ENCODE data around the gene CDC42EP5.

CDC42EP5 gene

DNA sequence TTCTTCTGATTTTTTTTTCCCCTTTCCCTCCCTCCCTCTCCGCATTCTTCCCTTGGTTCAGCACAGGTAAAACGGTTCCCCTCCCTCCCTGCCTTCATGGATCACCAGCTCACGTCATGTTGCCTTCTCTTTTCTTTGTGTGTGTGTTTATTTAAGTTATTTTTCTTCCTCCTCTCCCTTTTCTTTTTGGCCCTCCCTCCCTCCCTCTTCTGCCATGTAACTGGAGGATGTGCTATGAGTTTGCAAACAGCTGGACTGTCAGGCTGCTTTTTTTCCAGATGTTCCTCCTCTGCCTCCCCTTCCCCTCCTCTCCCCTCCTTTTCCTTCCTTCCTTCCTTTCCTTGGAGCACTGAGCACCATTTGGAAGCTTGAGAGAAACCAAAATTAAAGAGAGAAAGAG is 11.5 kb downstream of the CDC42EP5 start:
- H3K4me3 ChIP-seq (ENCODE audit: low read depth, low read length) = no peak overlapping the region
- H3K27me3 ChIP-seq (ENCODE audit: control insufficient read depth, insufficient read depth, low read length) = 0 out of 2 replicates have a peak, but pooled peaks cover 4% of the 10 kb centered on the region
- H3K9ac ChIP-seq (ENCODE audit: low read depth, low read length) = no peak overlapping the region
- no peaks in the 10 kb centered on the region for H3K9me3 ChIP-seq (ENCODE audit: control insufficient read depth, insufficient read depth, low read length)
- H3K4me1 ChIP-seq (ENCODE audit: control insufficient read depth, insufficient read depth, low read length) = no peaks in the 10 kb centered on the region
- H3K27ac ChIP-seq (ENCODE audit: low read depth, low read length) = no peak overlapping the region
- H3K36me3 ChIP-seq (ENCODE audit: control insufficient read depth, insufficient read depth, low read length) = peaks cover 53% of the 10 kb centered on the region

DNA sequence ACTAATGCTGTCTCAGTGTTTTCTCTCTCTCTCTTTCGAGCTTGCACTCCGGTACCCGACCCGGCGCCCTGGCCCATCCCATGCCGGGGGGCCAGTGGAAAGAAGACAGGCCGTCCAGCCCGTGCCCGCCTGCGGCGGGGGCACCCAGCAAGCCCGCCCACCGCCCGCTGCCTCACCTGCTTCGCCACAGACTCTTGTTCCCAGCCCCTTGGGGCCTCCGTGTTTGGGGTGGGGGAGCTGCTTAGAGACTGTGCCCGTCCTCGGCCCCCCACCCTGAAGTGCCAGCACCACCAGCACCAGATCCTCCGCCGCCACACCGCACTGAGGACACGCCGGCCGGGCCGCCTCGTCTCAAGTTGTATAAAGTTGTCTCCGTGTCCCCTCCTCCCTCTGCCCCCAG is 11.9 kb downstream of the CDC42EP5 start:
- no peak overlapping the region for H3K27ac ChIP-seq (ENCODE audit: low read depth, low read length)
- H3K9me3 ChIP-seq (ENCODE audit: control insufficient read depth, insufficient read depth, low read length) = no peaks in the 10 kb centered on the region
- no peak overlapping the region for H3K9ac ChIP-seq (ENCODE audit: low read depth, low read length)
- H3K27me3 ChIP-seq (ENCODE audit: control insufficient read depth, insufficient read depth, low read length) = 0 out of 2 replicates have a peak, but pooled peaks cover 1% of the 10 kb centered on the region
- no peak overlapping the region for H3K4me3 ChIP-seq (ENCODE audit: low read depth, low read length)
- H3K4me1 ChIP-seq (ENCODE audit: control insufficient read depth, insufficient read depth, low read length) = no peaks in the 10 kb centered on the region
- peaks cover 57% of the 10 kb centered on the region for H3K36me3 ChIP-seq (ENCODE audit: control insufficient read depth, insufficient read depth, low read length)

DNA sequence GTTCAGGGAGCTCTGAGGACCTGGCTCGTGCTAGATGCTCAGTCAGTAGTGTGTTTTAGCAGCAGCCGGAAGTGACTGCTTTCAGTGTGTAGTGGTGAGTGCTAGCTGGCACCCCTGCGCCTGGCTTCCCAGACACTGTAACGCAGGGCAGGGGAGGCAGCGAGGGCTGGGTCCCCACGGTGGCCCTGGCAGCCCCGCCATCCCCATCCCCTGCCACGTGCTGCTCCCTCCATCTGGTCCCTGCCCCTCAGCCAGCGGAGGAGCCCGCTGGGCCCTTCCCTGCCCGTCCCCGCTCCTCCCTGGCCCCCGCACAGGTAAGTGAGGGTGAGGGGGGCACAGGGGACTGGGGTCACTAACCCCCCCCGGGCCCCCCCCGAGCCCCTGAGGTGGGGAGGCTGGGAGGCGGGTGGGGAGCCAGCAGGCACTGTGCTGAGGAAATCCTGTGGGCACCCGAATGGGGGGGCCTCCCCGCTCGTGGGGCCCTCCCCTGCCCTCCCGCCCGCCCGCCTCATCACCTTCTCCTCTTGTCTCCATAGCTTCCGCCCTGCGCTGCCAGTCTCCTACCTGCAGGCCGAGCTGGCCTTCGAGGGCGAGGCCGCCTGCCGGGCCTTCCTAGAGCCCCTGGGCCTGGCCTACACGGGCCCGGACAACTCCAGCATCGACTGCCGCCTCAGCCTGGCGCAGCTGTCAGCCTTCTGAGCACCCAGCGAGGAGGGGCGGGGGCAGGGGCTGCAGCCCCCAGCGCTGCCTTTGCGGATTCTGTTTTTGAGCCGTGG is 12.7 kb downstream of the CDC42EP5 start:
- no peak overlapping the region for H3K4me3 ChIP-seq (ENCODE audit: low read depth, low read length)
- H3K27ac ChIP-seq (ENCODE audit: low read depth, low read length) = no peak overlapping the region
- no peaks in the 10 kb centered on the region for H3K4me1 ChIP-seq (ENCODE audit: control insufficient read depth, insufficient read depth, low read length)
- H3K9ac ChIP-seq (ENCODE audit: low read depth, low read length) = no peak overlapping the region
- H3K9me3 ChIP-seq (ENCODE audit: control insufficient read depth, insufficient read depth, low read length) = no peaks in the 10 kb centered on the region
- H3K27me3 ChIP-seq (ENCODE audit: control insufficient read depth, insufficient read depth, low read length) = no peaks in the 10 kb centered on the region
- H3K36me3 ChIP-seq (ENCODE audit: control insufficient read depth, insufficient read depth, low read length) = peaks cover 65% of the 10 kb centered on the region

DNA sequence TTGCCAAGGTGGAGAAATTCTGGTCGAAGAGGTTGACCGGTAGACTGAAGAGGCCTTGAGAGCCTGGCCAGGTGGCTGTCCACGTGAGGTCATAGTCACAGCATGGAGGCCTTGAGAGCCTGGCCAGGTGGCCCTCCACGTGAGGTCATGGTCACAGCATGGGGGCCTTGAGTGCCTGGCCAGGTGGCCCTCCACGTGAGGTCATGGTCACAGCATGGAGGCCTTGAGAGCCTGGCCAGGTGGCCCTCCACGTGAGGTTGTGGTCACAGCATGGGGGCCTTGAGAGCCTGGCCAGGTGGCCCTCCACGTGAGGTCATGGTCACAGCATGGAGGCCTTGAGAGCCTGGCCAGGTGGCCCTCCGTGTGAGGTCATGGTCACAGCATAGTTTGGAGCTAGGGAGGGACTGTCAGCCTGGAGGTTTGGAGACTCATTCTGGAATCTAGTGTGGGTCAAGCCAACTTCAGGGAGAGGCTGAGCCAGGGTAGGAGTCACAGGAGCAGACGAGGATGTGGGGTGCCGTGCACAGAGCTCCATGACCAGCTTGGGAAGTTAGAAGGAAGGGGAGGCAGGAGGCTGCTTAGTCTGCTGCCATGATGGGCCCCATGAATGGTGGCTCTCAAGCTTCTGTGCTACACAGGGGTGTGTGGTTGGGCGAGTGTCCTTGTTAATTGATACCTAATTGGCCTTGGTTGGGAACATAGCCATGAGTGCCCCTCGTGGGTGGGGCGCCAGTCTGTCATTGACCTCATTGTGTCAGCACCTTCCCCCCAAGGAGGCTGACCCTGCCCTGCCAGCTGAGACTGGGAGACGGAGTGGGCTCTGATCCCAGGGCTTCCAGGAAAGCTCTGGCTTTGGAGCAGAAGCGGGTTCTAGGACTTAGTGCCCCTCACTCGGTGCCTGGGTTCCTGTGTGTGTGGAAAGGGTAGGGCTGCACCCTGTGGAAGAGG is 13.5 kb downstream of the CDC42EP5 start:
- H3K9me3 ChIP-seq (ENCODE audit: control insufficient read depth, insufficient read depth, low read length) = no peaks in the 10 kb centered on the region
- H3K27ac ChIP-seq (ENCODE audit: low read depth, low read length) = no peak overlapping the region
- H3K4me3 ChIP-seq (ENCODE audit: low read depth, low read length) = no peak overlapping the region
- no peaks in the 10 kb centered on the region for H3K4me1 ChIP-seq (ENCODE audit: control insufficient read depth, insufficient read depth, low read length)
- H3K27me3 ChIP-seq (ENCODE audit: control insufficient read depth, insufficient read depth, low read length) = no peaks in the 10 kb centered on the region
- H3K9ac ChIP-seq (ENCODE audit: low read depth, low read length) = no peak overlapping the region
- H3K36me3 ChIP-seq (ENCODE audit: control insufficient read depth, insufficient read depth, low read length) = peaks cover 74% of the 10 kb centered on the region

DNA sequence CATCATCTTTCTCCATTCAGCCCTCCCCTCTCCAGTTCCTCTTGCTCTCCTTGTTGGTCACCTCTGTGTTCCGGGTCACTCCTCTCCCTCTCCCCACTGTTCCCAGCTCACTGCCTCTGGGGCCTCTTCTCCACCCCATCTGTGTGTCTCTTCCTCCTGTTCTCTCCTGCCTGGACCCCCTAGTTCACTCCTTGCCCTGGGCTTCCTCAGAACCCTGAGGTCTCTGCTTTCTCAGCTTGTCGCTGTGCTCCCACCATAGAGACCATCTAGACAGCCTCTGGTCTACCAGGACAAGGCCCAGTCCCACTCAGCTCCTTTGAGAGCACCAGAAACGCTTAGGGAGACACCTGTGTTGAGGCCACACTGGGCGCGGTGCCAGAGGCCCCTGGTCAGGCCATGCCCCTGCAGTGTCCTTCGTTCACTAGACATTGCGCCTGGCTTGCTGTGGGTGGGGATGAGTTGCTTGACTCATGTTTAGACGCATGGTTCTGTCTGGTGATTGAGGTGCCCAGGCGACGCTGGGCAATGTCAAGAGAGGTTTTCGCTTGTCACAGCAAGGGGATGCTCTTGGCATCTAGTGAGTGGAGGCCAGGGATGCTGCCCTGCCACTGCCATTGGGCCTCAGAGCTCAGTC is 14.3 kb downstream of the CDC42EP5 start:
- H3K36me3 ChIP-seq (ENCODE audit: control insufficient read depth, insufficient read depth, low read length) = peaks cover 82% of the 10 kb centered on the region

DNA sequence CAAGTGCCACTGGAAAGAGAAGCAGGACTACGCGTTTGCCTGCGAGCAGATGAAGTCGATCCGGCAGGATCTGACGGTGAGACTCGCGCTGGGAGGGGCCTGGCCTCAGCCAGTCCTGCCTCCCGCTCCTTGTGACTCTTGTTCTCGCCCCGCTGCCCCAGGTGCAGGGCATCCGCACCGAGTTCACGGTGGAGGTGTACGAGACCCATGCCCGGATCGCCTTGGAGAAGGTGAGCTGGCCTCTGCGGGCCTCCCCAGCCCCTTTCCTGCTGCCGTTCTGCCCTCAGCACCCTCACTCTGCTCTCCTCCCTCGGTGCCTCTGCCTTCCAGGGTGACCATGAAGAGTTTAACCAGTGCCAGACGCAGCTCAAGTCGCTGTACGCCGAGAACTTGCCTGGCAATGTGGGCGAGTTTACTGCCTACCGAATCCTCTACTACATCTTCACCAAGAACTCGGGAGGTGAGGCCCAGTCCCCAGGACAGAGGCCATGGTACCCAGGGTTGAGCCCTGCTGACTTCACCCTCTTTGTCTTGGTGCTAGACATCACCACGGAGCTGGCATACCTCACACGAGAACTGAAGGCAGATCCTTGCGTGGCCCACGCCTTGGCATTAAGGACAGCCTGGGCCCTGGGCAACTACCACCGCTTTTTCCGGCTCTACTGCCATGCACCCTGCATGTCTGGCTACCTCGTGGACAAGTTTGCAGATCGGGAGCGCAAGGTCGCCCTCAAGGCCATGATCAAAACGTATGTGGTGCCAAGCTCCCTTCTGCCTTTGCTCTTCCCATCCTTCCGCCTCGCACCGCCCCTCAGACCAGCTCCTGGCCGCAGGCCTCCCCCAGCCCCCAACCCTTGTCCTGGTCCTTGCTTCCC is 15.1 kb downstream of the CDC42EP5 start:
- Histone ChIP-seq H3K4me1 (ENCODE audit: control insufficient read depth, insufficient read depth, low read length) (no peaks in the 10 kb centered on the region), H3K36me3 (ENCODE audit: control insufficient read depth, insufficient read depth, low read length) (peaks cover 89% of the 10 kb centered on the region), H3K9me3 (ENCODE audit: control insufficient read depth, insufficient read depth, low read length) (no peaks in the 10 kb centered on the region), H3K4me3 (ENCODE audit: low read depth, low read length) (no peak overlapping the region), H3K27ac (ENCODE audit: low read depth, low read length) (no peak overlapping the region), H3K27me3 (ENCODE audit: control insufficient read depth, insufficient read depth, low read length) (no peaks in the 10 kb centered on the region), H3K9ac (ENCODE audit: low read depth, low read length) (no peak overlapping the region)

More for the DNA sequence above, 14.3 kb downstream of the CDC42EP5 start:
- Histone ChIP-seq H3K4me1 (ENCODE audit: control insufficient read depth, insufficient read depth, low read length) (no peaks in the 10 kb centered on the region), H3K4me3 (ENCODE audit: low read depth, low read length) (no peak overlapping the region), H3K9ac (ENCODE audit: low read depth, low read length) (no peak overlapping the region), H3K9me3 (ENCODE audit: control insufficient read depth, insufficient read depth, low read length) (no peaks in the 10 kb centered on the region), H3K27me3 (ENCODE audit: control insufficient read depth, insufficient read depth, low read length) (no peaks in the 10 kb centered on the region), H3K27ac (ENCODE audit: low read depth, low read length) (no peak overlapping the region)

DNA sequence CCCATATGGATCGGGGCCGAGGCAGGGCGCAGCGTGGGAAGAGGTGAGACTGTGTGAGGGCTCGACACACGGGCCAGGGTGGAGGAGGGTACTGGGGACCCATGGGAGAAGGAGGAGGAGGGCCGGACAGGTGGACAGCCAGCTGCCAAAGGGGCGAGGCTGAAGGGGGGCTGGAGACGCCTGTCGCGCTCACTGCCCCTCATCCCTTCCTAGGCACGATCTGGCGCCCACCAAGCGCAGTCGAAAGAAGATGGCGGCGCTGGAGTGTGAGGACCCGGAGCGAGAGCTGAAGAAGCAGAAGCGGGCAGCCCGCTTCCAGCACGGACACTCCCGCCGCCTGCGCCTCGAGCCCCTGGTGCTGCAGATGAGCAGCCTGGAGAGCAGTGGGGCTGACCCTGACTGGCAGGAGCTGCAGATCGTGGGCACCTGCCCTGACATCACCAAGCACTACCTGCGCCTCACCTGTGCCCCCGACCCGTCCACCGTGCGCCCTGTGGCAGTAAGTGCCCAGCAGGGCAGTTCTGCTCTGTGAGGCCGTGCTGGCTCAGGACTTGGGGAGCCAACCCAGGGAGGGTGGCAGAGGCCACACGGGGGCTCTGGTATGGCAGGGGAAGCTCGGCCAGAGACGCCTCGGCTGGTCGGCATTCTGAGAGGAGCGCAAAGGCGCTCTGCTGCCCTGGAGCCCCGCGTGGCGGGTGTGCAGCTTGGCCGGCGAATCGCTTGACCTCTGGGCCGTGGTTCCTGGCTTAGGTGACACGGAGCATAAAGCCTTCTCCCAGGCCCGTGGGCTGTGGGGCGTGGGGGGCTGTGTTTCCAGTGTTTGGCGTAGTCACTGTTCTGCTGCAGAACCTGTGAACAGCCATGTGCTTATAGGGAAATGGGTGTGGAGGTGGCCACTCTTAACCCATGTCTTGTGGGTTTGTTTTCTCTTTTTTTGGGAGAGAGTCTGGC is 16.4 kb downstream of the CDC42EP5 start:
- H3K9ac ChIP-seq (ENCODE audit: low read depth, low read length) = no peak overlapping the region
- peaks cover 97% of the 10 kb centered on the region for H3K36me3 ChIP-seq (ENCODE audit: control insufficient read depth, insufficient read depth, low read length)
- no peaks in the 10 kb centered on the region for H3K4me1 ChIP-seq (ENCODE audit: control insufficient read depth, insufficient read depth, low read length)
- H3K27me3 ChIP-seq (ENCODE audit: control insufficient read depth, insufficient read depth, low read length) = no peaks in the 10 kb centered on the region
- no peaks in the 10 kb centered on the region for H3K9me3 ChIP-seq (ENCODE audit: control insufficient read depth, insufficient read depth, low read length)
- H3K27ac ChIP-seq (ENCODE audit: low read depth, low read length) = no peak overlapping the region
- no peak overlapping the region for H3K4me3 ChIP-seq (ENCODE audit: low read depth, low read length)

DNA sequence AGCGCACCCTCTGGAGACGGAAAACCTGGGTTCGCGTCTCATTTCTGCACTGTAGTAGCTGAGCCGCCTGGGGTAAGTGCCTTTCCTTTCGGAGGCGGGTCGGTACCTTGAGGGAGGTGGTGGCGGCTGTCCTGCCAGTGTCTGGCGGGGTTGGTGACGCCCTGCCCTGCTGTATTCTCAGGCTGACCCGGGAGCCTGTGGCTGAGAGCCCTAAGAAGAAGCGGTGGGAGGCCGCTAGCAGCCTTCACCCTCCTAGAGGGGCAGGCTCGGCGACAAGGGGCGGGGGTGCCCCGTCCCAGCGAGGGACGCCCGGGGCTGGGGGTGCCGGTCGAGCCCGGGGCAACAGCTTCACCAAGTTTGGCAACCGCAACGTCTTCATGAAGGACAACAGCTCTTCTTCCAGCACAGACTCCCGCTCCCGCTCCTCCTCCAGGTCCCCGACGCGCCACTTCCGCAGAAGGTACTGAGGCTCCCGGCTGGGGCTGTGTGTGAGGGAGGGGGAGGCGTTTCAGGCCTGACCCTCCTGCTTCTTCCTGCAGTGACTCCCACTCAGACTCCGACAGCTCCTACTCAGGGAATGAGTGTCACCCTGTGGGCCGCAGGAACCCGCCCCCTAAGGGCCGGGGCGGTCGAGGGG is 17.2 kb downstream of the CDC42EP5 start:
- H3K9ac ChIP-seq (ENCODE audit: low read depth, low read length) = no peak overlapping the region
- H3K4me3 ChIP-seq (ENCODE audit: low read depth, low read length) = no peak overlapping the region
- peaks cover 97% of the 10 kb centered on the region for H3K36me3 ChIP-seq (ENCODE audit: control insufficient read depth, insufficient read depth, low read length)
- no peaks in the 10 kb centered on the region for H3K9me3 ChIP-seq (ENCODE audit: control insufficient read depth, insufficient read depth, low read length)
- no peak overlapping the region for H3K27ac ChIP-seq (ENCODE audit: low read depth, low read length)
- H3K4me1 ChIP-seq (ENCODE audit: control insufficient read depth, insufficient read depth, low read length) = no peaks in the 10 kb centered on the region
- H3K27me3 ChIP-seq (ENCODE audit: control insufficient read depth, insufficient read depth, low read length) = no peaks in the 10 kb centered on the region

DNA sequence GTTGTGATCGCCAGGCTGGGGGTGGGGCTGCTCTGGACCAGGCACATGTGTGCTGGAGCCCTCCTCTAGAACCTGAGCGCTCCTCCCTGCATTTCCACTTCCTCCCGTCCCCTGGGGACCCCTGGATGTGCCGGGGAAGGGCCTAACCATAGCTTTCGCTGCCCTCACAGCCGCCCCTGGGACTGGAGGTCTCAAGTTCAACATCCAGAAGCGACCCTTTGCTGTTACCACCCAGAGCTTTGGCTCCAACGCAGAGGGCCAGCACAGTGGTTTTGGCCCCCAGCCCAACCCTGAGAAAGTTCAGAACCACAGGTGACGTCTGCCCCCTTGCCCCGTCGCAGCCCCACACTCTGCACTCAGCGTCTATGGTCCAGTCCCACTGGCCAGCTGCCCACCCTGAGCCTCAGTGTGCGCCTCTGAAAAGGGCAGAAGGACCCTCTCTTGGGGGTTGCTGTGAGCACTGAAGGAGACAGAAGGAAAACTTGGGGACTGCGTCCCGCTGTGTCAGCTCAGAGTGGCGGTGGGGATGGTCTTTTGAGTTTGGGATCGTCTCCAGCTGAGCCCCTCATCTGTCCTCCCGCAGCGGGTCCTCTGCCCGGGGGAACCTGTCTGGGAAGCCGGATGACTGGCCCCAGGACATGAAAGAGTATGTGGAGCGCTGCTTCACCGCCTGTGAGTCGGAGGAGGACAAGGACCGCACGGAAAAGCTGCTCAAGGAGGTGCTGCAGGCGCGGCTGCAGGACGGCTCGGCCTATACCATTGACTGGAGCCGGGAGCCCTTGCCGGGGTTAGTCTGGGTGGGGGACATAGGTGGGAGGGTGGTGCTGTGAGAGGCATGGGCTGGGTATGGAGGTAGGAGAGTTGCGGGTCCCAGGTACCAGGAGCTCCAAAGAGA is 18.1 kb downstream of the CDC42EP5 start:
- Histone ChIP-seq H3K9me3 (ENCODE audit: control insufficient read depth, insufficient read depth, low read length) (no peaks in the 10 kb centered on the region), H3K4me1 (ENCODE audit: control insufficient read depth, insufficient read depth, low read length) (no peaks in the 10 kb centered on the region), H3K27me3 (ENCODE audit: control insufficient read depth, insufficient read depth, low read length) (no peaks in the 10 kb centered on the region), H3K9ac (ENCODE audit: low read depth, low read length) (no peak overlapping the region), H3K4me3 (ENCODE audit: low read depth, low read length) (no peak overlapping the region), H3K27ac (ENCODE audit: low read depth, low read length) (no peak overlapping the region), H3K36me3 (ENCODE audit: control insufficient read depth, insufficient read depth, low read length) (peaks cover 93% of the 10 kb centered on the region)
